Cardiac fibroblast (primary cell): ENCODE measurements around the gene SCN4B.

Experiments used
- DNase-seq, 2 donors: peaks; one replicate each; pipeline versions ENCODE4 v3.0.0 to v3.0.0-alpha.2; 2010; ENCODE audit warnings: low read depth in 2 of 2
- H3K4me3 ChIP-seq, 2 donors: replicated peaks in 1 of 2; 1 replicate in 1 of 2; 2 replicates in 1 of 2; pipeline ENCODE4 v1.5.1; 2011; ENCODE audit warnings: low read depth in 2 of 2, low read length in 2 of 2, mild to moderate bottlenecking in 2 of 2, moderate library complexity in 1 of 2
- TF ChIP-seq, protein P1 (sequence below): IDR thresholded peaks from one replicate; pipeline ENCODE4 v1.5.1; 2011; ENCODE audit warnings: low read depth, mild to moderate bottlenecking, low read length, inconsistent platforms

SCN4B gene

DNA sequence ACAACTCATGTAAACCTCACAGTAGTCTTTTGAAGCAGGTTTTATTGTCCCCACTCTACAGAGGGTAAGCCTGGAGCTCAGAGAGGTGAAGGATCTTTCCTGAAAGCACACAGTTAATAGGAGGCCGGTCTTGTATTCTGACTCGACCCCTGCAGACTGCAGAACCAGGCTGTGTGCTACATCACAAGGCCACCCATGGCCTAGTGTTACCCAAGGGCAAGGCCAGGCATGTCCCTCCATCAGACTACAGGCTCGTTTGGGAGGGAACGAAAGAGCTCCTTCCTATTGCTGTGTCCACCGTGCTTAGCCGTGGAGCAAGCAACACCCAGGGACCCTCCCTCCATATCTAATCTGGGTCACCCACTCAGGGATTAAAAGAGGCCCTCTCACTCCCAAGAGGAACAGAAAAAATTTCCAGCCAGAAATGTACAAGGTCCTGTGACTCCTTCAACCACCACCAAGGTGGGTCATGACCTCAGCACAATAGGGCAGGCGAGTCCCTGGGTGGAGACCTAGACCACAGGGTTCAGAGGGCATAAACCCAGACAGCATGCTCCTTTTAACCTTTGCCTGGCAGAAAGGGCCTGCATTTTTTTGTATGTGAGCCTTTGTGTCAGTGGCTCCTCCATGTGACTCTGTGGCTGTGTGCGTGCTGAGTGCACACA, 59.6 kb downstream of the SCN4B start:
- no peak overlapping the region for H3K4me3 ChIP-seq
- TF ChIP-seq, protein P1, sequence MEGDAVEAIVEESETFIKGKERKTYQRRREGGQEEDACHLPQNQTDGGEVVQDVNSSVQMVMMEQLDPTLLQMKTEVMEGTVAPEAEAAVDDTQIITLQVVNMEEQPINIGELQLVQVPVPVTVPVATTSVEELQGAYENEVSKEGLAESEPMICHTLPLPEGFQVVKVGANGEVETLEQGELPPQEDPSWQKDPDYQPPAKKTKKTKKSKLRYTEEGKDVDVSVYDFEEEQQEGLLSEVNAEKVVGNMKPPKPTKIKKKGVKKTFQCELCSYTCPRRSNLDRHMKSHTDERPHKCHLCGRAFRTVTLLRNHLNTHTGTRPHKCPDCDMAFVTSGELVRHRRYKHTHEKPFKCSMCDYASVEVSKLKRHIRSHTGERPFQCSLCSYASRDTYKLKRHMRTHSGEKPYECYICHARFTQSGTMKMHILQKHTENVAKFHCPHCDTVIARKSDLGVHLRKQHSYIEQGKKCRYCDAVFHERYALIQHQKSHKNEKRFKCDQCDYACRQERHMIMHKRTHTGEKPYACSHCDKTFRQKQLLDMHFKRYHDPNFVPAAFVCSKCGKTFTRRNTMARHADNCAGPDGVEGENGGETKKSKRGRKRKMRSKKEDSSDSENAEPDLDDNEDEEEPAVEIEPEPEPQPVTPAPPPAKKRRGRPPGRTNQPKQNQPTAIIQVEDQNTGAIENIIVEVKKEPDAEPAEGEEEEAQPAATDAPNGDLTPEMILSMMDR, result no peak
- DNase-seq, result no peak

GRCh38 chr11:118091690-118092089, 60.9 kb downstream of the SCN4B start:
- TF ChIP-seq, protein P1, result no peak
- H3K4me3 ChIP-seq, result no peak overlapping the region
- DNase-seq, result no peak

DNA sequence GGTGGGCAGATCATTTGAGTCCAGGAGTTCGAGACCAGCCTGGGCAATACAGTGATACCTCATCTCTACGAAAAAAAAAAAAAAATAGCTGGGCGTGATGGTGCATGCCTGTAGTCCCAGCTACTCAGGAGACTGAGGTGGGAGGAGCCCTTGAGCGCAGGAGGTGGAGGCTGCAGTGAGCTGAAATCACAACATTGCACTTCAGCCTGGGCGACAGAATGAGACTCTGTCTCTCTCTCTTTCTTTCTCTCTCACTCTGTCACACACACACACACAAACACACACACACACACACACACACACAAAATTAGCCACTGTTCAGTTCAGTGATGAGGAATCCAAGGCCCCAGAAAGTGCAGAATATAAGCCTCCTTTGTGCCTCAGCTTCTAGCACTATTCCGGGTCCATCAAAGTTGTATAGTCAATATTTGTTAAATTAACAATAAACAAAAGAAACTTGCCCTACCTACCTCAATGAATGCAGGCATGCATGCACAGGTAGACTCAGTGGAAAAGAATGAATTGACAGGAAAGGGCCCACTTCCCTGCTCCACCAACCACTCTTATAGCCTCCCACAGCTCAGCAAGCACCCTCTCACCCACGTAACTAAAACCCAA, 62.0 kb downstream of the SCN4B start:
- no peak for DNase-seq
- TF ChIP-seq, protein P1, result no peak
- H3K4me3 ChIP-seq, result no peak overlapping the region

GRCh38 chr11:118088531-118088930, 64.1 kb downstream of the SCN4B start:
- no peak for DNase-seq
- H3K4me3 ChIP-seq, result no peak overlapping the region
- TF ChIP-seq, protein P1, result no peak

- no peak for DNase-seq
- TF ChIP-seq, protein P1, result no peak
- no peak overlapping the region for H3K4me3 ChIP-seq
Observed at GRCh38 chr11:118087931-118088330, 64.7 kb downstream of the SCN4B start.

DNA sequence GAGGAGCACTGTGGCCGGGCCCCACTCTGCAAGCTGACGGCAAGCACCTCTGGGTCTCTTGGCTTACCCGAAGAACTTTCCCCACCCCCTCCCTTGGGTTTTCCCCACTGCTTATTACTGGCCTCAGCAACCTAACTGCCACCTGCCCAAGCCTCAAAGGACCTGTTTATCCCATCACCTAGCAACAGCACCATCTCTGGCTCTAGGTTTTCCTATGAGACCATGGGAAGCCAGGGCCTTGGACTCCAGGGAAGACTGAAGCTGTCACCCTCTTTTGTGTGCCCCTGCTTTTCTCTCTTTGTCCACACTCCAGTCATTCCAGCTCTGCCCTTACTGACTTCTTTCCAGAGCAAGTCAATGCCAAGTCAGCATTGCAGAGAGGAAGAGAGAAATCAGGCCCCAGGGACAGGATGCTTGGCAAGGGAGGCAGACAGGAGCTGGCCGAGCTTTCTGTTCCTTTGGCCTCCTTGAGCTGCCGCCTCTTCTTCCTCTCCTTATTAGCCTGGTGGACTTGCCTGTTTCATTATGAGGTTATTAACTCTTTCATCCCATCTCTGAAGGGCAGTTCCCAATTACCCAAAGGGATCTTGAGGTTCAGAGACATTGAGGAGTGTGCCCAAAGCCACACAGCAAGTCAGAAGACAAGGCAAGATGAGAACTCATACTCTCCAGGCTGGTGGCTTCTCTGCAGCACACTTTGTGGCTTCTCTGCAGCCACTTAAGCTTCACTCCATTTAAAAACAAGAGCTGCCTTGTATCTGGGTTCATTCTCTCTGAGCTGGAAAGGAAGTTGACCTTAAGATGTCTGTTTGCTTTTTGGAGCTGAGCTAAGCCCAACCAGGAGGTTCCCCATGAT, 65.5 kb downstream of the SCN4B start, which contains the start of gene SMIM35:
TSS of gene SMIM35 (minus strand) at position 51 of the 856 bp plus-strand sequence. CDS start 206 bp downstream, outside the sequence.
- no peak within 1 kb of the TSS for H3K4me3 ChIP-seq
- no peak for DNase-seq
- TF ChIP-seq, protein P1, result no peak
